ENCODE results near the gene MSH5. TPM values are rescaled to one million over a fixed set of nuclear protein-coding genes. Genes with fewer than 3 reads are reported as not detected.

MSH5 gene
- total RNA-seq, 1 experiment from 2014 or later: 43.1 TPM

GRCh38 chr6:31767096-31767645 lies 27.4 kb downstream of the MSH5 start:
- no peak for TF ChIP-seq MXD4 (CRISPR knock-in tag; IDR thresholded peaks at IDR 0.05; ENCODE audit: borderline replicate concordance)
- no peak for TF ChIP-seq KAT7 (CRISPR knock-in tag; IDR thresholded peaks at IDR 0.05; ENCODE audit: borderline replicate concordance)
- TF ChIP-seq TEAD1 (CRISPR knock-in tag; IDR thresholded peaks at IDR 0.05): no peak
- no peak for TF ChIP-seq ELF4 (CRISPR knock-in tag; IDR thresholded peaks at IDR 0.05; ENCODE audit: low read depth)
- TF ChIP-seq ZNF317 (CRISPR knock-in tag; IDR thresholded peaks at IDR 0.05; ENCODE audit: borderline replicate concordance, low read depth): no peak
- TF ChIP-seq ZNF281 (CRISPR knock-in tag; IDR thresholded peaks at IDR 0.05): no peak
- TF ChIP-seq NR1H2 (CRISPR knock-in tag; IDR thresholded peaks at IDR 0.05): no peak
- no peak for TF ChIP-seq CREB1 (CRISPR knock-in tag; IDR thresholded peaks at IDR 0.05)
- TF ChIP-seq, protein P1, sequence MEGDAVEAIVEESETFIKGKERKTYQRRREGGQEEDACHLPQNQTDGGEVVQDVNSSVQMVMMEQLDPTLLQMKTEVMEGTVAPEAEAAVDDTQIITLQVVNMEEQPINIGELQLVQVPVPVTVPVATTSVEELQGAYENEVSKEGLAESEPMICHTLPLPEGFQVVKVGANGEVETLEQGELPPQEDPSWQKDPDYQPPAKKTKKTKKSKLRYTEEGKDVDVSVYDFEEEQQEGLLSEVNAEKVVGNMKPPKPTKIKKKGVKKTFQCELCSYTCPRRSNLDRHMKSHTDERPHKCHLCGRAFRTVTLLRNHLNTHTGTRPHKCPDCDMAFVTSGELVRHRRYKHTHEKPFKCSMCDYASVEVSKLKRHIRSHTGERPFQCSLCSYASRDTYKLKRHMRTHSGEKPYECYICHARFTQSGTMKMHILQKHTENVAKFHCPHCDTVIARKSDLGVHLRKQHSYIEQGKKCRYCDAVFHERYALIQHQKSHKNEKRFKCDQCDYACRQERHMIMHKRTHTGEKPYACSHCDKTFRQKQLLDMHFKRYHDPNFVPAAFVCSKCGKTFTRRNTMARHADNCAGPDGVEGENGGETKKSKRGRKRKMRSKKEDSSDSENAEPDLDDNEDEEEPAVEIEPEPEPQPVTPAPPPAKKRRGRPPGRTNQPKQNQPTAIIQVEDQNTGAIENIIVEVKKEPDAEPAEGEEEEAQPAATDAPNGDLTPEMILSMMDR (IDR thresholded peaks at IDR 0.05): no peak
- TF ChIP-seq NR2C2 (CRISPR knock-in tag; IDR thresholded peaks at IDR 0.05): no peak
- no peak for TF ChIP-seq NR3C1 (CRISPR knock-in tag; conservative IDR thresholded peaks at IDR 0.05; ENCODE audit: low read depth)
- no peak for TF ChIP-seq E2F4 (CRISPR knock-in tag; IDR thresholded peaks at IDR 0.05; ENCODE audit: borderline replicate concordance, low read depth)
- no peak for TF ChIP-seq STAT6 (CRISPR knock-in tag; conservative IDR thresholded peaks at IDR 0.05; ENCODE audit: low read depth)
- TF ChIP-seq, protein P2, sequence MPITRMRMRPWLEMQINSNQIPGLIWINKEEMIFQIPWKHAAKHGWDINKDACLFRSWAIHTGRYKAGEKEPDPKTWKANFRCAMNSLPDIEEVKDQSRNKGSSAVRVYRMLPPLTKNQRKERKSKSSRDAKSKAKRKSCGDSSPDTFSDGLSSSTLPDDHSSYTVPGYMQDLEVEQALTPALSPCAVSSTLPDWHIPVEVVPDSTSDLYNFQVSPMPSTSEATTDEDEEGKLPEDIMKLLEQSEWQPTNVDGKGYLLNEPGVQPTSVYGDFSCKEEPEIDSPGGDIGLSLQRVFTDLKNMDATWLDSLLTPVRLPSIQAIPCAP (CRISPR knock-in tag; IDR thresholded peaks at IDR 0.05): no peak
- TF ChIP-seq SP1 (CRISPR knock-in tag; conservative IDR thresholded peaks at IDR 0.05): no peak
- peaks cover 7% of the 10 kb centered on the region; the same call in 1 of the 2 replicates for H3K36me3 Mint-ChIP-seq
- ChIA-PET CTCF (interaction anchor here (0.9 to 1.8 kb wide), 4 partner anchors 63 to 216 kb away, joined by 4 to 9 read pairs (median 6); partner anchors contain the start of genes ABHD16A and LY6G5C), POLR2A (interaction anchor here (1.1 to 1.3 kb wide), 2 partner anchors 35 to 83 kb away, joined by 3 to 5 read pairs; no protein-coding TSS in a partner anchor)
- DNase-seq (ENCODE audit: low spot score) (no peak), ATAC-seq (no peak)
- no peaks in the 10 kb centered on the region; the same call in 1 of the 2 replicates for H3K27me3 Mint-ChIP-seq (ENCODE audit: low read depth)
- H3K27ac Mint-ChIP-seq: no peak overlapping the region
- peaks cover 23% of the 10 kb centered on the region for H3K4me1 Mint-ChIP-seq
- no peak overlapping the region for H3K4me3 Mint-ChIP-seq
- H3K9me3 Mint-ChIP-seq: no peaks in the 10 kb centered on the region

Data from WTC11 (cell line).